UCSD-AML1 (cell line): Measurements from ENCODE around the gene HAVCR1.

Source experiments
- DNase-seq: peaks from one replicate; lab custom pipeline; 2025; ENCODE audit not compliant: unreplicated experiment; lab: John Stamatoyannopoulos, UW

The HAVCR1 gene

DNA sequence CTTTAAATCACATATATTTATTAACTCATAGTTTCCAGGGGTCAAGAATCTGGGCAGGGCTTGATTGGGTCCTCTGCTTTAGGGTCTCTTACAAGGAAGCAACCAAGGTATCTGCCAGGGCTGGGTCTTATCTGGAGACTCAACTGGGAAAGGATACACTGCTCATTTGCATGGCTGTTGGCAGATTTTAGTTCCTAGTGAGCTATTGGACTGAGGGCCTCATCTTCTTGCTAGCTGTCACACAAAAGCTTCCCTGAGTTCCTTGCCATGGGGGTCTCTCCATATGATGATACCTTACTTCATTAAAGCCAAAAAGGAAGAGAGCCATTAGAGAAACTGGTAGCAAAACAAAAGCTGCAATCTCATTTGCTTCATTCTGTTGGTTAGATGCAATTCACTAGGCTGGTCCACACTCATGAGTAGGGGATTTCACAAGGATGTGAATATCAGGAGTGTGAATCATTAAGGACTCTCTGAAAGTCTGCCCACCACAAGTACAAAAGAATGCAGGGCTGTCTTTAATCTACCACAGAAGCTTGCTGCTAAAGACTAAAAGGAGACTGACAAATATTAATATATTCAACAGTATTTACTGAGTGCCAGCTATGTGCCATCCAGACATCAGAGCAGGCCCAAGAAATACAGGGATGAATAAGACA is 53.9 kb downstream of the HAVCR1 start:
- no peak for DNase-seq

DNA sequence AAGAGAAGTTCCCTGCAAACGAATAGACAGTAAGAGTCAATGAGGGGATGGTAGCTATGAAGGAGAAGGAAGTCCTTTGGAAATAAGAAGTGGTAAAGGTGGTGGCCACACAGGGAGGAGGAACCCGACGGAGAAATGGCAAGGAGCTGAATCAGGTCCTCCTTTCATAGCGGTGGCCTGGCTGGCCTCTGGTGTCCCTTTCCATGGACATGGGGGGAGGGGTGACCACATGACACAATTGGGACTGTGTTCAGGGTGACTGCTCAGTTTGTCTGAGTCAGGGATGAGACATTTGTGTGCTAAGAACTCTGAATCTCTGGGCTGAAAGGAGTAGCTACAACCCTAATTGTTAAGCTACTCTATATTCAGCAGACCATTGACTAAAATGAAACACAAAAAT is 67.2 kb downstream of the HAVCR1 start:
- peak; percentile 18 for DNase-seq

DNA sequence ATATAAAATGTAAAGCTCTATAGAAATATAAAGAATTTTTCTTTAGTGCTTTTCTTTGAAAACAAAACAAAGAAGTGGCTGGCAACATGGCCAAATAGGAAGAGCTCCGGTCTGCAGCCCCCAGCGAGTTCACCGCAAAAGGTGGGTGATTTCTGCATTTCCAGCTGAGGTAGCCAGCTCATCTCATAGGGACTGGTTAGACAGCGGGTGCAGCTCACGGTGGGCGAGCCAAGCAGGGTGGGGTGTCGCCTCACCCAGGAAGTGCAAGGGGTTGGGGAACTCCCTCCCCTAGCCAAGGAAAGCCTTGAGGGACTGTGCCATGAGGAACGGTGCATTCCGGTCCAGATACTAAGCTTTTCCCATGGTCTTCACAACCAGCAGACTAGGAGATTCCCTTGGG is 74.9 kb downstream of the HAVCR1 start:
- DNase-seq = no peak

DNA sequence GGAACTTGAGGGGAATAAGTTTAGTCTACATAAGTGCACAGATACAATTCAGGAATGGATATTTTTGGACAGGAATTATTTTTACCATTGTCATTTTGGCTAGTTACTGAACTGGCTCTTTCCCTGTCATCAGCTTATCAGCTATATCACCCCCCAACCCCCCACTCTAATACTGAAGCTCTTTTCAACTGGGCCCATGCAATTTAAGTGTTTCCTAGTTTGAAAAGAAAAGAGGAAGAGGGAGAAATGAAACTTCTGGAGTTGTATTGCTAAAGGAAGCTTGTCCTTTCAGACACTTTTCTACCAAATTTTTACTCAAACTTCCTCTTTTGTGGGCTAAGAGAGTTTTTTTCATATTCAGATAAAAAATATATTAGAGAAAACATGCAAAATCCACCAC is 77.4 kb downstream of the HAVCR1 start:
- DNase-seq = no peak
